HCT116 (cell line): Measurements from ENCODE around the gene PANK4. TPM values are rescaled to one million over a fixed set of nuclear protein-coding genes. Genes with fewer than 3 reads are reported as not detected.

Source experiments
- ATAC-seq: fragments of 200-7000 bp; cut with Tn5 transposase; 2 replicates; pipeline ENCODE4 v1.9.1; 2020; ENCODE audit warnings: mild to moderate bottlenecking, moderate library complexity
- BruUV-seq: library from RNA; stranded (reverse); fragments of 400-500 nt; replicated peaks from 2 replicates; lab custom pipeline; 2021; lab: Mats Ljungman, UMichigan
- CTCF ChIA-PET: fragments of 300-600 bp; sonication (Branson Sonifier 250); formaldehyde crosslinking; loops from one replicate; lab custom pipeline; 2021; ENCODE audit warnings: antibody characterized with exemption; lab: Charles Lee
- POLR2A ChIA-PET: fragments of 300-600, 350-600 bp; sonication (Branson Sonifier 250); formaldehyde crosslinking; loops from one replicate; lab custom pipeline; 2021; ENCODE audit warnings: antibody characterized with exemption; lab: Charles Lee
- RAD21 ChIA-PET, 2 experiments: fragments of 300-600 bp; sonication (Branson Sonifier 250); formaldehyde crosslinking; loops; one replicate each; lab custom pipeline; 2023; ENCODE audit warnings: low total read pairs in 2 of 2; ENCODE audit not compliant: uncharacterized antibody in 2 of 2, unreplicated experiment in 2 of 2, low non-redundant PET in 1 of 2; lab: Charles Lee
- DNase-seq: peaks from one replicate; pipeline ENCODE4 v3.0.0-alpha.2; 2010; ENCODE audit warnings: low read depth, low spot score
- H2AFZ ChIP-seq: fragments of 200-600 bp; shearing (Covaris generic), sonication (generic); 2 replicates; pipeline ENCODE4 v1.6.1; 2017; ENCODE audit warnings: low read depth, mixed run types, mixed read lengths, antibody characterized with exemption, low read length; ENCODE audit not compliant: poor library complexity, severe bottlenecking
- H3K27ac ChIP-seq: 2 replicates; pipeline ENCODE4 v1.5.1; 2012; ENCODE audit warnings: low read depth, low read length
- H3K27me3 ChIP-seq: fragments of 200-600 bp; sonication (generic); 2 replicates; pipeline ENCODE4 v1.6.1; 2016; ENCODE audit warnings: mixed run types, low read length, mixed read lengths; ENCODE audit not compliant: insufficient read depth
- H3K36me3 ChIP-seq, 2 experiments: fragments of 200-500 bp in 1 of 2; fragments of 200-600 bp in 1 of 2; sonication (Bioruptor generic) in 1 of 2; sonication (generic) in 1 of 2; 2 replicates each; pipeline versions ENCODE4 v1.5.1 to v1.6.1; 2014 to 2016; ENCODE audit warnings: low read length in 2 of 2, inconsistent platforms in 1 of 2, mixed read lengths in 1 of 2, mixed run types in 1 of 2; ENCODE audit not compliant: insufficient read depth in 2 of 2, control insufficient read depth in 1 of 2
- H3K4me1 ChIP-seq, 2 experiments: fragments of 200-600 bp in 1 of 2; sonication (generic) in 1 of 2; 2 replicates each; pipeline versions ENCODE4 v1.5.1 to v1.6.1; 2012 to 2017; ENCODE audit warnings: low read length in 2 of 2, inconsistent platforms in 1 of 2, mild to moderate bottlenecking in 1 of 2, mixed read lengths in 1 of 2, mixed run types in 1 of 2, moderate library complexity in 1 of 2; ENCODE audit not compliant: insufficient read depth in 2 of 2, control insufficient read depth in 1 of 2
- H3K4me2 ChIP-seq: fragments of 200-600 bp; sonication (generic); 2 replicates; pipeline ENCODE4 v1.6.1; 2017; ENCODE audit warnings: mixed run types, low read length, mixed read lengths
- H3K4me3 ChIP-seq, 2 experiments: fragments of 200-600 bp in 1 of 2; sonication (generic) in 1 of 2; replicated peaks in 1 of 2; 2 replicates each; pipeline ENCODE4 v1.5.1; 2011 to 2016; ENCODE audit warnings: low read length in 2 of 2, control low read depth in 1 of 2, low read depth in 1 of 2, mild to moderate bottlenecking in 1 of 2, mixed read lengths in 1 of 2, mixed run types in 1 of 2
- H3K79me2 ChIP-seq: fragments of 200-600 bp; sonication (generic); 2 replicates; pipeline ENCODE4 v1.6.1; 2017; ENCODE audit warnings: mild to moderate bottlenecking, mixed run types, low read length, moderate library complexity, mixed read lengths; ENCODE audit not compliant: insufficient read depth
- H3K9ac ChIP-seq: fragments of 200-600 bp; sonication (generic); 2 replicates; pipeline ENCODE4 v1.6.1; 2016; ENCODE audit warnings: low read length, mixed read lengths
- H3K9me2 ChIP-seq: fragments of 200-600 bp; sonication (generic), shearing (Covaris generic); 2 replicates; pipeline ENCODE4 v1.6.1; 2017; ENCODE audit warnings: mixed run types, mild to moderate bottlenecking, moderate library complexity; ENCODE audit not compliant: insufficient read depth
- H3K9me3 ChIP-seq, 2 experiments: fragments of 200-500 bp in 1 of 2; fragments of 200-600 bp in 1 of 2; sonication (Bioruptor generic) in 1 of 2; sonication (generic) in 1 of 2; 2 replicates each; pipeline ENCODE4 v1.6.1; 2014 to 2017; ENCODE audit warnings: low read length in 2 of 2, mixed read lengths in 2 of 2, inconsistent platforms in 1 of 2, low read depth in 1 of 2, mild to moderate bottlenecking in 1 of 2, mixed run types in 1 of 2, moderate library complexity in 1 of 2; ENCODE audit not compliant: control insufficient read depth in 1 of 2, insufficient read depth in 1 of 2
- H4K20me1 ChIP-seq: fragments of 200-600 bp; sonication (generic), shearing (Covaris generic); 2 replicates; pipeline ENCODE4 v1.6.1; 2017; ENCODE audit warnings: mixed run types, mild to moderate bottlenecking, moderate library complexity; ENCODE audit not compliant: insufficient read depth
- ATF3 ChIP-seq: IDR thresholded peaks from 2 replicates; pipeline ENCODE4 v1.6.1; 2012
- ELF1 ChIP-seq: IDR thresholded peaks from 2 replicates; pipeline ENCODE4 v1.6.1; 2012; ENCODE audit warnings: low read depth, borderline replicate concordance
- FOSL1 ChIP-seq: IDR thresholded peaks from 2 replicates; pipeline ENCODE4 v1.6.1; 2012; ENCODE audit warnings: low read depth
- JUND ChIP-seq: IDR thresholded peaks from 2 replicates; pipeline ENCODE4 v1.6.1; 2012
- POLR2A ChIP-seq: IDR thresholded peaks from 2 replicates; pipeline ENCODE4 v1.7.0; 2011; ENCODE audit warnings: borderline replicate concordance; ENCODE audit not compliant: insufficient read depth, insufficient read length; ENCODE audit errors: extremely low read depth
- RAD21 ChIP-seq: IDR thresholded peaks from 2 replicates; pipeline ENCODE4 v1.6.1; 2012; ENCODE audit warnings: low read depth, mild to moderate bottlenecking
- REST ChIP-seq: IDR thresholded peaks from 2 replicates; pipeline ENCODE4 v1.6.1; 2012; ENCODE audit warnings: low read depth
- SIN3A ChIP-seq: IDR thresholded peaks from 2 replicates; pipeline ENCODE4 v1.6.1; 2012; ENCODE audit warnings: low read depth
- SP1 ChIP-seq: IDR thresholded peaks from 2 replicates; pipeline ENCODE4 v1.6.1; 2012; ENCODE audit warnings: low read depth
- SRF ChIP-seq: IDR thresholded peaks from 2 replicates; pipeline ENCODE4 v1.6.1; 2012; ENCODE audit warnings: low read depth
- YY1 ChIP-seq: IDR thresholded peaks from 2 replicates; pipeline ENCODE4 v1.6.1; 2011; ENCODE audit warnings: low read length, low read depth, moderate library complexity, mild to moderate bottlenecking; ENCODE audit not compliant: insufficient replicate concordance; ENCODE audit errors: extremely low read depth
- ZNF274 ChIP-seq: fragments of 200-500 bp; sonication (Bioruptor generic); IDR thresholded peaks from 2 replicates; pipeline ENCODE4 v1.6.1; 2014; ENCODE audit warnings: mild to moderate bottlenecking, low read depth, low read length, inconsistent platforms
- intact Hi-C: fragments of 100-400 bp; cut with micrococcal nuclease; formaldehyde crosslinking; loops from 2 replicates; pipeline ENCODE4 v1.10.0; 2022
- total RNA-seq: library from RNA; stranded (reverse); gene quantifications from one replicate; pipeline ENCODE4 v1.2.1, GENCODE V29; 2021; ENCODE audit not compliant: unreplicated experiment

The PANK4 gene
- total RNA-seq, 1 experiment from 2014 or later = 38.5 TPM

GRCh38 chr1:2470290-2471158 is 55.9 kb downstream of the PANK4 start:
- no peaks in the 10 kb centered on the region for H3K27me3 ChIP-seq
- CTCF ChIA-PET = no interaction called here
- BruUV-seq = no TSS peak

More at GRCh38 chr1:2470290-2471158, 55.9 kb downstream of the PANK4 start:
- H2AFZ ChIP-seq = no peak overlapping the region
- DNase-seq = no peak
- H3K27ac ChIP-seq = no peak overlapping the region
- POLR2A ChIA-PET = no interaction called here
- no peaks in the 10 kb centered on the region for H3K36me3 ChIP-seq
- intact Hi-C loops = no loop called here
- no peak overlapping the region for H3K4me2 ChIP-seq
- H3K4me1 ChIP-seq = peaks cover 3 to 9% of the 10 kb centered on the region in 2 experiments; a peak in 1 of 4 replicates
- no peak for ATAC-seq
- no peaks in the 10 kb centered on the region for H3K79me2 ChIP-seq
- H3K4me3 ChIP-seq = no peak overlapping the region
- no peaks in the 10 kb centered on the region for H3K9me3 ChIP-seq
- no peaks in the 10 kb centered on the region for H3K9me2 ChIP-seq
- no peaks in the 10 kb centered on the region for H4K20me1 ChIP-seq
- RAD21 ChIA-PET = no interaction called here
- no peak overlapping the region for H3K9ac ChIP-seq
- TF ChIP-seq ZNF274 = no peak
- TF ChIP-seq ELF1 = no peak
- TF ChIP-seq FOSL1 = no peak
- TF ChIP-seq ATF3 = no peak
- no peak for TF ChIP-seq SIN3A
- TF ChIP-seq SRF = no peak
- no peak for TF ChIP-seq RAD21
- no peak for TF ChIP-seq POLR2A
- no peak for TF ChIP-seq REST
- no peak for TF ChIP-seq JUND
- no peak for TF ChIP-seq SP1
- no peak for TF ChIP-seq YY1
- TF ChIP-seq, all 23 proteins: peak for 0
